Naive thymus-derived CD8-positive, alpha-beta T cell (primary cell): ENCODE measurements around the gene ADGRE2. TPM values are rescaled to one million over a fixed set of nuclear protein-coding genes. Genes with fewer than 3 reads are reported as not detected.
A peak's percentile ranks its signal among the peaks of the same experiment; 100 is the strongest.
"Not testable (repeated sequence)": the region's sequence is repeated elsewhere in the genome, so short reads cannot be mapped to it uniquely, and the experiment has no call there.

ENCODE experiments used
- ATAC-seq, 2 donors: fragments of 150-1000 bp; cut with Tn5 transposase in 1 of 2; sonication (Bioruptor Pico), chemical (Tn5 transposase) in 1 of 2; 1 replicate in 1 of 2; 2 replicates in 1 of 2; pipeline ENCODE4 v1.10.0; 2021; ENCODE audit warnings: mild to moderate bottlenecking in 2 of 2, moderate library complexity in 2 of 2
- POLR2A ChIA-PET: fragments of 350-600 bp; sonication (Branson Sonifier 250); formaldehyde crosslinking; loops from one replicate; lab custom pipeline; 2021; ENCODE audit warnings: antibody characterized with exemption; lab: Charles Lee
- DNase-seq, 10 donors: peaks; one replicate each; pipeline versions ENCODE4 v3.0.0 to v3.0.0-alpha.2; 2020 to 2022
- H3K27ac Mint-ChIP-seq, 10 donors: one replicate each; pipeline ENCODE4 v1.8.0; 2020 to 2022; ENCODE audit warnings: mild to moderate bottlenecking in 10 of 10, mixed read lengths in 10 of 10, moderate library complexity in 4 of 10, inconsistent platforms in 1 of 10
- H3K27me3 Mint-ChIP-seq, 5 donors: one replicate each; pipeline ENCODE4 v1.8.0; 2021 to 2022; ENCODE audit warnings: mixed read lengths in 5 of 5
- H3K36me3 Mint-ChIP-seq, 3 donors: one replicate each; pipeline ENCODE4 v1.8.0; 2020 to 2022; ENCODE audit warnings: mixed read lengths in 3 of 3, mild to moderate bottlenecking in 2 of 3, inconsistent platforms in 1 of 3
- H3K4me1 Mint-ChIP-seq, 4 donors: one replicate each; pipeline ENCODE4 v1.8.0; 2021 to 2022; ENCODE audit warnings: mixed read lengths in 4 of 4
- H3K4me3 Mint-ChIP-seq, 10 donors: one replicate each; pipeline ENCODE4 v1.8.0; 2020 to 2022; ENCODE audit warnings: mild to moderate bottlenecking in 10 of 10, mixed read lengths in 10 of 10, moderate library complexity in 6 of 10, inconsistent platforms in 1 of 10
- H3K9me3 Mint-ChIP-seq, 9 donors: one replicate each; pipeline ENCODE4 v1.8.0; 2020 to 2022; ENCODE audit warnings: mixed read lengths in 9 of 9, mild to moderate bottlenecking in 3 of 9, inconsistent platforms in 1 of 9, moderate library complexity in 1 of 9
- polyA plus RNA-seq, 3 donors: library from polyadenylated mRNA; unstranded; fragments of 300-500 nt; fragmentation: Illumina TruSeq; gene quantifications; one replicate each; pipeline ENCODE4 v1.2.3, GENCODE V29; 2021
- total RNA-seq, 8 experiments: library from RNA in 2 of 8; stranded (reverse) in 2 of 8; gene quantifications; one replicate each; pipeline ENCODE4 v1.2.3 and lab custom pipeline; 2021 to 2026

ADGRE2 gene
- total and polyA plus RNA-seq, 5 experiments from 2014 or later, result not detected

GRCh38 chr19:14786421-14786851 is 8.1 kb upstream of the ADGRE2 start:
- H3K36me3 Mint-ChIP-seq, result peaks cover 0 to 3% (median 0%) of the 10 kb centered on the region in 3 donors
- ATAC-seq, result no peak

GRCh38 chr19:14785102-14785793 is 6.9 kb upstream of the ADGRE2 start:
- POLR2A ChIA-PET, result not testable (repeated sequence)
- peak overlapping the region in 3 of 10 donors; percentile 3 to 72 (median 67) for H3K27ac Mint-ChIP-seq

More at GRCh38 chr19:14786421-14786851, 8.1 kb upstream of the ADGRE2 start:
- peak in 4 of 10 donors; percentile 3 to 13 (median 8) for DNase-seq
- H3K27me3 Mint-ChIP-seq, result peaks cover 5 to 36% (median 11%) of the 10 kb centered on the region in 5 donors
- peaks cover 3 to 39% (median 15%) of the 10 kb centered on the region in 4 donors for H3K4me1 Mint-ChIP-seq
- H3K4me3 Mint-ChIP-seq, result peak overlapping the region in 2 of 10 donors; percentile 23 to 30
- POLR2A ChIA-PET, result interaction anchor here (0.6 kb wide), 1 partner anchor 95 kb away, joined by 3 read pairs; no protein-coding TSS in a partner anchor
- peaks cover 0 to 15% (median 3%) of the 10 kb centered on the region in 9 donors for H3K9me3 Mint-ChIP-seq
- H3K27ac Mint-ChIP-seq, result peak overlapping the region in 2 of 10 donors; percentile 19 to 49

GRCh38 chr19:14784730-14785101 is 6.4 kb upstream of the ADGRE2 start:
- Mint-ChIP-seq H3K4me3 (peak overlapping the region in 1 of 10 donors; percentile 65), H3K27me3 (peaks cover 5 to 46% (median 15%) of the 10 kb centered on the region in 5 donors), H3K4me1 (peaks cover 3 to 42% (median 15%) of the 10 kb centered on the region in 4 donors), H3K27ac (peak overlapping the region in 2 of 10 donors; percentile 3 to 72), H3K9me3 (peaks cover 0 to 15% (median 3%) of the 10 kb centered on the region in 9 donors)
- H3K36me3 Mint-ChIP-seq, DNase-seq, POLR2A ChIA-PET, ATAC-seq: not testable (repeated sequence)

More at GRCh38 chr19:14785102-14785793, 6.9 kb upstream of the ADGRE2 start:
- not testable (repeated sequence) for ATAC-seq, DNase-seq, H3K36me3 Mint-ChIP-seq
- Mint-ChIP-seq H3K4me3 (peak overlapping the region in 1 of 10 donors; percentile 65), H3K27me3 (peaks cover 5 to 44% (median 15%) of the 10 kb centered on the region in 5 donors), H3K4me1 (peaks cover 3 to 42% (median 15%) of the 10 kb centered on the region in 4 donors), H3K9me3 (peaks cover 0 to 15% (median 3%) of the 10 kb centered on the region in 9 donors)

GRCh38 chr19:14783410-14783998 is 5.1 kb upstream of the ADGRE2 start:
- POLR2A ChIA-PET, H3K36me3 Mint-ChIP-seq, ATAC-seq, DNase-seq, H3K27ac Mint-ChIP-seq, H3K4me3 Mint-ChIP-seq: not testable (repeated sequence)
- H3K27me3 Mint-ChIP-seq, result peaks cover 10 to 54% (median 15%) of the 10 kb centered on the region in 5 donors
- peaks cover 0 to 12% (median 2%) of the 10 kb centered on the region in 9 donors for H3K9me3 Mint-ChIP-seq
- peaks cover 3 to 39% (median 15%) of the 10 kb centered on the region in 4 donors for H3K4me1 Mint-ChIP-seq

- POLR2A ChIA-PET, result no interaction called here
- Mint-ChIP-seq H3K36me3 (no peaks in the 10 kb centered on the region), H3K4me3 (no peak overlapping the region), H3K27ac (no peak overlapping the region), H3K9me3 (peaks cover 0 to 5% (median 0%) of the 10 kb centered on the region in 9 donors), H3K27me3 (peaks cover 10 to 58% (median 18%) of the 10 kb centered on the region in 5 donors), H3K4me1 (peaks cover 3 to 37% (median 15%) of the 10 kb centered on the region in 4 donors)
- no peak for ATAC-seq
- DNase-seq, result no peak
These were observed 4.5 kb upstream of the ADGRE2 start for GRCh38 chr19:14782626-14783409.

GRCh38 chr19:14781713-14782536 is 3.6 kb upstream of the ADGRE2 start:
- H3K4me3 Mint-ChIP-seq, DNase-seq, H3K36me3 Mint-ChIP-seq, H3K9me3 Mint-ChIP-seq, H3K27ac Mint-ChIP-seq, ATAC-seq: not testable (repeated sequence)
- POLR2A ChIA-PET, result interaction anchor here (1.0 kb wide), 1 partner anchor 17 kb away, joined by 3 read pairs; no protein-coding TSS in a partner anchor
- Mint-ChIP-seq H3K27me3 (peaks cover 13 to 64% (median 21%) of the 10 kb centered on the region in 5 donors), H3K4me1 (peaks cover 3 to 35% (median 14%) of the 10 kb centered on the region in 4 donors)

- DNase-seq, POLR2A ChIA-PET, H3K9me3 Mint-ChIP-seq, H3K36me3 Mint-ChIP-seq, H3K27ac Mint-ChIP-seq: not testable (repeated sequence)
- H3K27me3 Mint-ChIP-seq, result peaks cover 14 to 68% (median 28%) of the 10 kb centered on the region in 5 donors
- peak in 1 of 2 donors; percentile 79 for ATAC-seq
- peaks cover 6 to 35% (median 17%) of the 10 kb centered on the region in 4 donors for H3K4me1 Mint-ChIP-seq
- peak overlapping the region in 1 of 10 donors; percentile 34 for H3K4me3 Mint-ChIP-seq
These were observed 2.4 kb upstream of the ADGRE2 start for GRCh38 chr19:14780622-14781225.

- peaks cover 13 to 67% (median 17%) of the 10 kb centered on the region in 5 donors for H3K27me3 Mint-ChIP-seq
- H3K4me3 Mint-ChIP-seq, result no peak overlapping the region
- no peaks in the 10 kb centered on the region for H3K36me3 Mint-ChIP-seq
- peaks cover 5 to 29% (median 16%) of the 10 kb centered on the region in 4 donors for H3K4me1 Mint-ChIP-seq
- no peak overlapping the region for H3K27ac Mint-ChIP-seq
- peaks cover 0 to 2% (median 0%) of the 10 kb centered on the region in 9 donors for H3K9me3 Mint-ChIP-seq
- no peak for ATAC-seq
- POLR2A ChIA-PET, result no interaction called here
- no peak for DNase-seq
These were observed 791 bp upstream of the ADGRE2 start for GRCh38 chr19:14779151-14779550.

- POLR2A ChIA-PET, H3K9me3 Mint-ChIP-seq: not testable (repeated sequence)
- peaks cover 12 to 69% (median 25%) of the 10 kb centered on the region in 5 donors for H3K27me3 Mint-ChIP-seq
These were observed 715 bp downstream of the ADGRE2 start for GRCh38 chr19:14777645-14778044.

GRCh38 chr19:14775869-14776586 is 2.3 kb downstream of the ADGRE2 start:
- H3K27me3 Mint-ChIP-seq, result peaks cover 12 to 69% (median 28%) of the 10 kb centered on the region in 5 donors
- DNase-seq, result no peak
- H3K27ac Mint-ChIP-seq, result peak overlapping the region in 1 of 10 donors; percentile 68
- H3K4me3 Mint-ChIP-seq, result peak overlapping the region in 9 of 10 donors; percentile 1 to 88 (median 52)
- peaks cover 0 to 4% (median 0%) of the 10 kb centered on the region in 9 donors for H3K9me3 Mint-ChIP-seq
- peaks cover 5 to 24% (median 16%) of the 10 kb centered on the region in 4 donors for H3K4me1 Mint-ChIP-seq
- ATAC-seq, result no peak
- POLR2A ChIA-PET, result no interaction called here
- no peaks in the 10 kb centered on the region for H3K36me3 Mint-ChIP-seq

More at GRCh38 chr19:14777645-14778044, 715 bp downstream of the ADGRE2 start:
- DNase-seq, ATAC-seq, H3K36me3 Mint-ChIP-seq: not testable (repeated sequence)
- Mint-ChIP-seq H3K4me3 (peak overlapping the region in 4 of 10 donors; percentile 14 to 61 (median 28)), H3K27ac (peak overlapping the region in 2 of 10 donors; percentile 27 to 34), H3K4me1 (peaks cover 5 to 24% (median 16%) of the 10 kb centered on the region in 4 donors)
